Ovary (tissue), 3 donors: ENCODE results near the gene CEACAM16.

ENCODE experiments used
- EP300 ChIP-seq: sonication (generic); formaldehyde crosslinking; IDR thresholded peaks from one replicate; pipeline ENCODE4 v1.6.1; 2017; ENCODE audit warnings: antibody characterized with exemption
- POLR2A ChIP-seq: fragments of 450-650 bp; IDR thresholded peaks from one replicate; pipeline ENCODE4 v1.6.1; 2017; ENCODE audit warnings: antibody characterized with exemption, mild to moderate bottlenecking, moderate library complexity
- TF ChIP-seq, protein P1 (sequence below), 3 donors: fragments of 450-650 bp in 2 of 3; fragments of 200-600 bp in 1 of 3; IDR thresholded peaks; one replicate each; pipeline versions ENCODE4 v1.5.1 to v1.8.0; 2016 to 2022; ENCODE audit warnings: antibody characterized with exemption in 3 of 3, mild to moderate bottlenecking in 1 of 3
- donor health status: DM: no; HTN: no; CAD: no.

DNA sequence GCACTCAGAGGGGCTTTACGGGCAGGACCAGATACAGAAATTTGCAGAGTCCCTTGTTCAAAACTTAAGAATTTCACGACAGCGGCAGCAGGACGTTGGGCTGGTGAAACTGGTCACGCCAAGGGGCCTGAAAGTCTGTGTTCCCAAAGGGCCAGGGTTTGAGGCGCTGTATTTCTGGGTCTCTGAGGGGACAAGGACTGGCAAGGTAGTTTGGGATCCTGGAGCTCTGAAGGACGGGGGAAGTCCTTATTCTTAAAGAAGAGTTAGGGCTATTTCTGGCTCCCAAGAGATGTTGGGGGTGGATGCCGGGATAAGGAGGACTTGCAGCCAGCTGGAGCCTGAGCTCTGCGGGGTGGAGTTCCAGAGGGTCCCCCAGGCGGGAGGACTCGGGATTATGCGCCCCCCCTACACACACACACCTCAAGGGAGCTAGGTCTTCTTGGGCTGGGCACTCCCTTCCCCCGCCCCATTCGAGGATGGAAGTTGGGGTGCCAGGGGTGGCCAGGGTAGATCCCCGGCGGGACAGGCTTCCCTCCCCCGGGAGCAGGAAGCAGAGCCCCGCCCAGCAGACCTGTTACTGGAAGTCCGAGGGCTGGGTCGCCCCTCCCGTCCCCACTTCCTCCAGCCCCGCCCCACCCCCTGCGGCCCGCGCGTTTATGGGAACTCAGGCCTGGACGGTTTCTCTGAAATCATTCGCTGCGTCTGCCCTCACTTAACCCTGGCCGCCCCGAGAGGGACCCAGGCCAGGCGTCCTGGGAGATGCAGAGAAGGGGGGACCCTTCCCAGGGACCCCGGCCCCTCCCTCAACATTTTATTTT lies 55.2 kb downstream of the CEACAM16 start:
- TF ChIP-seq, protein P1, sequence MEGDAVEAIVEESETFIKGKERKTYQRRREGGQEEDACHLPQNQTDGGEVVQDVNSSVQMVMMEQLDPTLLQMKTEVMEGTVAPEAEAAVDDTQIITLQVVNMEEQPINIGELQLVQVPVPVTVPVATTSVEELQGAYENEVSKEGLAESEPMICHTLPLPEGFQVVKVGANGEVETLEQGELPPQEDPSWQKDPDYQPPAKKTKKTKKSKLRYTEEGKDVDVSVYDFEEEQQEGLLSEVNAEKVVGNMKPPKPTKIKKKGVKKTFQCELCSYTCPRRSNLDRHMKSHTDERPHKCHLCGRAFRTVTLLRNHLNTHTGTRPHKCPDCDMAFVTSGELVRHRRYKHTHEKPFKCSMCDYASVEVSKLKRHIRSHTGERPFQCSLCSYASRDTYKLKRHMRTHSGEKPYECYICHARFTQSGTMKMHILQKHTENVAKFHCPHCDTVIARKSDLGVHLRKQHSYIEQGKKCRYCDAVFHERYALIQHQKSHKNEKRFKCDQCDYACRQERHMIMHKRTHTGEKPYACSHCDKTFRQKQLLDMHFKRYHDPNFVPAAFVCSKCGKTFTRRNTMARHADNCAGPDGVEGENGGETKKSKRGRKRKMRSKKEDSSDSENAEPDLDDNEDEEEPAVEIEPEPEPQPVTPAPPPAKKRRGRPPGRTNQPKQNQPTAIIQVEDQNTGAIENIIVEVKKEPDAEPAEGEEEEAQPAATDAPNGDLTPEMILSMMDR (IDR thresholded peaks at IDR 0.05) = peak in 1 of 3 donors; percentile 21
- TF ChIP-seq POLR2A (peak; percentile 19), EP300 (peak; percentile 55)
